Tibial artery (tissue), 4 donors: ENCODE results near the gene P3H1.
"Not testable (repeated sequence)": the region's sequence is repeated elsewhere in the genome, so short reads cannot be mapped to it uniquely, and the experiment has no call there.

Experiments used
- DNase-seq, 2 donors: peaks; one replicate each; pipeline ENCODE4 v3.0.0-alpha.2; 2019
- H3K27ac ChIP-seq, 2 donors: fragments of 200-600 bp; sonication (generic) in 1 of 2; 1 replicate in 1 of 2; 2 replicates in 1 of 2; pipeline ENCODE4 v1.5.1; 2018 to 2019; ENCODE audit warnings: mild to moderate bottlenecking in 1 of 2
- H3K27me3 ChIP-seq, 2 donors: fragments of 200-600 bp; sonication (generic) in 1 of 2; one replicate each; pipeline versions ENCODE4 v1.5.1 to v1.6.0; 2016 to 2019
- H3K36me3 ChIP-seq, 3 donors: fragments of 200-600 bp; sonication (generic) in 2 of 3; one replicate each; pipeline ENCODE4 v1.5.1; 2016 to 2019; ENCODE audit warnings: mild to moderate bottlenecking in 2 of 3
- H3K4me1 ChIP-seq, 4 donors: fragments of 200-600 bp; sonication (generic) in 2 of 4; 1 replicate in 3 of 4; 2 replicates in 1 of 4; pipeline ENCODE4 v1.5.1; 2016 to 2019
- H3K4me3 ChIP-seq, 2 donors: fragments of 200-600 bp; sonication (generic) in 1 of 2; 1 replicate in 1 of 2; 2 replicates in 1 of 2; pipeline ENCODE4 v1.5.1; 2018 to 2019; ENCODE audit warnings: mild to moderate bottlenecking in 2 of 2
- H3K9me3 ChIP-seq, 3 donors: fragments of 200-600 bp; sonication (generic) in 1 of 3; one replicate each; pipeline ENCODE4 v1.5.1; 2016 to 2019
- CTCF ChIP-seq, 2 experiments: fragments of 200-600 bp in 1 of 2; fragments of 450-650 bp in 1 of 2; IDR thresholded peaks; one replicate each; pipeline ENCODE4 v1.5.1; 2017 to 2019; ENCODE audit warnings: antibody characterized with exemption in 2 of 2, mild to moderate bottlenecking in 1 of 2, moderate library complexity in 1 of 2
- intact Hi-C: fragments of 100-400 bp; cut with DNase I; formaldehyde crosslinking; loops from one replicate; pipeline ENCODE4 v1.15.0; 2023; ENCODE audit warnings: low total_unique reads

Gene P3H1

DNA sequence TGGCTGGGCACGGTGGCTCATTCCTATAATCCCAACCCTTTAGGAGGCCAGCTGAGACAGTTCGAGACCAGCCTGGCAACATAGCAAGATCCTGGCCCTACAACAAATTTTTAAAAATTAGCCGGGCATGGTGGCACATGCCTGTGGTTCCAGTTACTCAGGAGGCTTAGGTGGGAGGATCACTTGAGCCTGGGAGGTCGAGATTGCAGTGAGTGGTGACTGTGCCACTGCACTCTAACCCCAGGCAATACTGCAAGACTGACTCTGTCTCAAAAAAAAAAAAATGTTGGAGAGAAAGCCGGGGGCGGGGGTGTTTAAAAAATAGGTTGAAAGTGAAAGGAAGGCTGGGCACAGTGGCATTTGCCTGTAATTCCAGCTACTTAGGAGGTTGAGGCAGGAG lies 43.3 kb downstream of the P3H1 start:
- Histone ChIP-seq H3K27ac (no peak overlapping the region), H3K27me3 (no peaks in the 10 kb centered on the region), H3K4me3 (no peak overlapping the region), H3K36me3 (no peaks in the 10 kb centered on the region), H3K9me3 (no peaks in the 10 kb centered on the region), H3K4me1 (no peaks in the 10 kb centered on the region)
- no peak for TF ChIP-seq CTCF (IDR thresholded peaks at IDR 0.05)
- no peak for DNase-seq
- intact Hi-C loops: no loop called here

- H3K4me1 ChIP-seq: not testable (repeated sequence)
Measured at GRCh38 chr1:42722403-42722802, 44.4 kb downstream of the P3H1 start.

GRCh38 chr1:42721926-42722325 lies 44.9 kb downstream of the P3H1 start:
- Histone ChIP-seq H3K27ac (no peak overlapping the region), H3K4me3 (no peak overlapping the region), H3K36me3 (peaks cover 0 to 10% (median 0%) of the 10 kb centered on the region in 3 donors), H3K27me3 (no peaks in the 10 kb centered on the region), H3K4me1 (no peaks in the 10 kb centered on the region), H3K9me3 (no peaks in the 10 kb centered on the region)
- intact Hi-C loops: no loop called here
- DNase-seq: no peak
- TF ChIP-seq CTCF (IDR thresholded peaks at IDR 0.05): no peak

More at GRCh38 chr1:42722403-42722802, 44.4 kb downstream of the P3H1 start:
- H3K36me3 ChIP-seq, H3K27me3 ChIP-seq, H3K9me3 ChIP-seq, H3K4me3 ChIP-seq, DNase-seq, intact Hi-C loops, H3K27ac ChIP-seq: not testable (repeated sequence)

DNA sequence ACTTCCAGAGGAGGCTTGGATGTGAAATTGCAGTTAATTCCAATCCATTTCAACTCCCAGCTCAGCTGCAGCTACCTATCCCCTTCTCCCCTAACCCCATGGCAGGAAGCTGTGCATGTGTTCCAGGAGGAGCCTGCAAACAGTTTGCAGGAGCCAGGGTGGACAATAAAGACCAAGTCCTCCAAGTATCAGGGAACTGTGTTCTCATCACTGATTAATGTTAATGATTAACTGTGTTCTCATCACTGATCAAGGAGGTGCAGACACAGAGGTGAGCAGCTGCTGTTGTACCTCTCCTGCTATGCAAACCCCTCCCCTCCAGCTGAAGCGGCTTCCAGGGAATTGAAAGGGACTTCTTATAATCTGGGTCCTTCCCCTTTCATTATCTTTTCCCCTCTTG lies 46.0 kb downstream of the P3H1 start:
- H3K36me3 ChIP-seq: peaks cover 0 to 11% (median 0%) of the 10 kb centered on the region in 3 donors
- intact Hi-C loops: no loop called here
- H3K27ac ChIP-seq: no peak overlapping the region
- H3K4me3 ChIP-seq: no peak overlapping the region
- DNase-seq: no peak
- H3K4me1 ChIP-seq: no peaks in the 10 kb centered on the region
- H3K9me3 ChIP-seq: no peaks in the 10 kb centered on the region
- no peaks in the 10 kb centered on the region for H3K27me3 ChIP-seq
- no peak for TF ChIP-seq CTCF (IDR thresholded peaks at IDR 0.05)

GRCh38 chr1:42714441-42714840 lies 52.4 kb downstream of the P3H1 start:
- peaks cover 25 to 43% (median 32%) of the 10 kb centered on the region in 3 donors for H3K36me3 ChIP-seq
- intact Hi-C loops, DNase-seq: not testable (repeated sequence)

GRCh38 chr1:42713293-42713692 lies 53.5 kb downstream of the P3H1 start:
- Histone ChIP-seq H3K27me3 (no peaks in the 10 kb centered on the region), H3K4me3 (no peak overlapping the region), H3K4me1 (no peaks in the 10 kb centered on the region), H3K27ac (no peak overlapping the region), H3K9me3 (peaks cover 0 to 11% (median 9%) of the 10 kb centered on the region in 3 donors), H3K36me3 (peaks cover 26 to 48% (median 32%) of the 10 kb centered on the region in 3 donors)
- no peak for DNase-seq
- intact Hi-C loops: no loop called here
- no peak for TF ChIP-seq CTCF (IDR thresholded peaks at IDR 0.05)

More at GRCh38 chr1:42714441-42714840, 52.4 kb downstream of the P3H1 start:
- not testable (repeated sequence) for H3K27me3 ChIP-seq, H3K27ac ChIP-seq, H3K4me1 ChIP-seq, H3K4me3 ChIP-seq
- H3K9me3 ChIP-seq: peaks cover 0 to 11% (median 9%) of the 10 kb centered on the region in 3 donors

GRCh38 chr1:42712808-42713207 lies 54.0 kb downstream of the P3H1 start:
- H3K27ac ChIP-seq, H3K4me3 ChIP-seq, H3K4me1 ChIP-seq, DNase-seq, intact Hi-C loops, H3K27me3 ChIP-seq: not testable (repeated sequence)
- peaks cover 30 to 48% (median 34%) of the 10 kb centered on the region in 3 donors for H3K36me3 ChIP-seq
- H3K9me3 ChIP-seq: peaks cover 0 to 11% (median 9%) of the 10 kb centered on the region in 3 donors
